ENCODE measurements around the gene TOB1.
"Not testable (repeated sequence)": the region's sequence is repeated elsewhere in the genome, so short reads cannot be mapped to it uniquely, and the experiment has no call there.

TOB1 gene

DNA sequence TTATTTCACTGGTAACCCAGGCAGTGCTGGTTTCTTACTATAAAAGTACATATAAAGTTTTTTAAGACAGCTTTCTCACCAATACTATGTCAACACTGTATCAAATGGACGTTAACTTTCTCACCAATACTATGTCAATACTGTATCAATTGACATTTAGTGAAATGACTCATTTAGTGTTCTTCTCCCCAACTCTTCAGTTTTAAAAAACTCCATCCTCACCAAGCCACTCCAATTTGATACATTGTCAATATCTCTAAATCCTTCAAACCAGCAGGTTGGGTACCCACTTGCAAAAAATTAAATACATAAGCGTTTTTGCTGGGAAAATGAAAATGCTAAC lies 4.8 kb downstream of the TOB1 start:
- DNase-seq, result no peak
- no peak overlapping the region for H3K4me3 ChIP-seq (ENCODE audit: low read depth, low read length)
- H3K27ac ChIP-seq, result no peak overlapping the region
- no peaks in the 10 kb centered on the region for H3K27me3 ChIP-seq (ENCODE audit: insufficient read depth, low read depth, severe bottlenecking)
- peaks cover 43% of the 10 kb centered on the region for H3K36me3 ChIP-seq
- TF ChIP-seq, protein P1, sequence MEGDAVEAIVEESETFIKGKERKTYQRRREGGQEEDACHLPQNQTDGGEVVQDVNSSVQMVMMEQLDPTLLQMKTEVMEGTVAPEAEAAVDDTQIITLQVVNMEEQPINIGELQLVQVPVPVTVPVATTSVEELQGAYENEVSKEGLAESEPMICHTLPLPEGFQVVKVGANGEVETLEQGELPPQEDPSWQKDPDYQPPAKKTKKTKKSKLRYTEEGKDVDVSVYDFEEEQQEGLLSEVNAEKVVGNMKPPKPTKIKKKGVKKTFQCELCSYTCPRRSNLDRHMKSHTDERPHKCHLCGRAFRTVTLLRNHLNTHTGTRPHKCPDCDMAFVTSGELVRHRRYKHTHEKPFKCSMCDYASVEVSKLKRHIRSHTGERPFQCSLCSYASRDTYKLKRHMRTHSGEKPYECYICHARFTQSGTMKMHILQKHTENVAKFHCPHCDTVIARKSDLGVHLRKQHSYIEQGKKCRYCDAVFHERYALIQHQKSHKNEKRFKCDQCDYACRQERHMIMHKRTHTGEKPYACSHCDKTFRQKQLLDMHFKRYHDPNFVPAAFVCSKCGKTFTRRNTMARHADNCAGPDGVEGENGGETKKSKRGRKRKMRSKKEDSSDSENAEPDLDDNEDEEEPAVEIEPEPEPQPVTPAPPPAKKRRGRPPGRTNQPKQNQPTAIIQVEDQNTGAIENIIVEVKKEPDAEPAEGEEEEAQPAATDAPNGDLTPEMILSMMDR (IDR thresholded peaks at IDR 0.05; ENCODE audit: low read depth, low read length), result no peak
- no peaks in the 10 kb centered on the region for H3K9me3 ChIP-seq (ENCODE audit: severe bottlenecking)

DNA sequence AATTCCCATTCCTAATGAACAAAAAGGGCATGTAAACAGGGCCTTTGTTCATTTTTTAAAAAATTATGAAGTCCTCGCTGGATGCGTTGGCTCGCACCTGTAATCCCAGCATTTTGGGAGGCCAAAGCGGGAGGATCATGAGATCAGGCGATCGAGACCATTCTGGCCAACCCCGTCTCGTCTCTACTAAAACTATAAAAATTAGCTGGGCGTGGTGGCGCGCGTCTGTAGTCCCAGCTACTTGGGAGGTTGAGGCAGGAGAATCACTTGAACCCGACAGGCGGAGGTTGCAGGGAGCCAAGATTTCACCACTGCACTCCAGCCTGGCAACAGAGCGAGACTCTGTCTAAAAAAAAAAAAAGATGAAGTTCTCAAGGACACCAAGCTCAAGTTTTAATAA lies 6.4 kb downstream of the TOB1 start:
- not testable (repeated sequence) for H3K9me3 ChIP-seq (ENCODE audit: severe bottlenecking); H3K27ac ChIP-seq
- peaks cover 37% of the 10 kb centered on the region for H3K36me3 ChIP-seq

DNA sequence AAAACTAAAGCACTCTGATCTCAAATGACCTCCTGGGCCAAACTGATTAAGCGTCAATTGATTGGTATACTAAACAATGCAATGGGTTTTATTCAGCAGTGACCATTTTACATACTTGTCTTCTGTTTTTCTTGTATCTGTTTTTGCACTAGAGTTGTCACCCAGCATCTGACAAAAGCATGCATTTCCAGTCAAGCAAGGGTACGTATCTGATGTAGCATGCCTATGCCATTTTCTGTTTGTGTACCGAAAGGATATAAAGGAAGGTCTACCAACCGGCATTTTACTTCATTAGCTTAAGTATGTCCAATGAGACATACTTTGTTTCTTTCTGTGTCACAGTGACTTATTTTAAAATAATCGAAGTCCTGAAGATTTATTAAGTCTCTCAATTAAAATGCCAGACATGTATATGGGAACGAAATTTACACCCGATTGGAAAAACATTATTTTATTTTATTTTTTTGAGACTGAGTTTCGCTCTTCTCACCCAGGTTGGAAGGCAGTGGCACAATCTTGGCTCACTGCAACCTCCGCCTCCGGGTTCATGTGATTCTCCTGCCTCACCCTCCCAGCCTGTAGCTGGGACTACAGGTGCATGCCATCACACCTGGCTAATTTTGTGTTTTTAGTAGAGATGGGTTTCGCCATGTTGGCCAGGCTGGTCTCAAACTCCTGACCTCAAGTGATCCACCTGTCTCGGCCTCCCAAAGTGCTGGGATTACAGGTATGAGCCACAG lies 7.5 kb downstream of the TOB1 start:
- H3K36me3 ChIP-seq, result peaks cover 28% of the 10 kb centered on the region
- H3K27me3 ChIP-seq (ENCODE audit: insufficient read depth, low read depth, severe bottlenecking), result no peaks in the 10 kb centered on the region
- H3K9me3 ChIP-seq (ENCODE audit: severe bottlenecking), result no peaks in the 10 kb centered on the region
- DNase-seq, result no peak
- H3K27ac ChIP-seq, result no peak overlapping the region
- no peak overlapping the region for H3K4me3 ChIP-seq (ENCODE audit: low read depth, low read length)
- TF ChIP-seq, protein P1 (IDR thresholded peaks at IDR 0.05; ENCODE audit: low read depth, low read length), result no peak

More for the DNA sequence above, 6.4 kb downstream of the TOB1 start:
- not testable (repeated sequence) for H3K27me3 ChIP-seq (ENCODE audit: insufficient read depth, low read depth, severe bottlenecking); H3K4me3 ChIP-seq (ENCODE audit: low read depth, low read length); DNase-seq

DNA sequence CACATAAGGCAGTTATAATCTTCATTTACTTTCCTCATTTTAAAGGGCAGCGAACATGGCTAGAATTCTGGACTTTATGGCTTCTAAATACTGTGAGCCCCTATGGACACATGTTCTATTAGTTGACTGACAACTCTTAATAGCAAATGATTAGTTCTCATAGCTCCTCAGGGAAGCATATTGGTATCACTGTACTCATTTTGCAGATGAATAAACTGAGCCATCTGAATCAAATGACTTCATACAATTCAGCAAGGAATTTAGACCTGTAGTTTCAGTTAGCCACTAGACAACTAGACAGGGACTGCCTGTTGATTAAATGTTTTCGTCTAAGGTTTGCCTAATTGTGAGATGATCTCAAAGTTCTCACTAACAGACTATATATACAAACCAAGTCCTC lies 9.7 kb downstream of the TOB1 start:
- TF ChIP-seq, protein P1 (IDR thresholded peaks at IDR 0.05; ENCODE audit: low read depth, low read length), result no peak
- Histone ChIP-seq H3K4me3 (ENCODE audit: low read depth, low read length) (no peak overlapping the region), H3K36me3 (peaks cover 6% of the 10 kb centered on the region)

DNA sequence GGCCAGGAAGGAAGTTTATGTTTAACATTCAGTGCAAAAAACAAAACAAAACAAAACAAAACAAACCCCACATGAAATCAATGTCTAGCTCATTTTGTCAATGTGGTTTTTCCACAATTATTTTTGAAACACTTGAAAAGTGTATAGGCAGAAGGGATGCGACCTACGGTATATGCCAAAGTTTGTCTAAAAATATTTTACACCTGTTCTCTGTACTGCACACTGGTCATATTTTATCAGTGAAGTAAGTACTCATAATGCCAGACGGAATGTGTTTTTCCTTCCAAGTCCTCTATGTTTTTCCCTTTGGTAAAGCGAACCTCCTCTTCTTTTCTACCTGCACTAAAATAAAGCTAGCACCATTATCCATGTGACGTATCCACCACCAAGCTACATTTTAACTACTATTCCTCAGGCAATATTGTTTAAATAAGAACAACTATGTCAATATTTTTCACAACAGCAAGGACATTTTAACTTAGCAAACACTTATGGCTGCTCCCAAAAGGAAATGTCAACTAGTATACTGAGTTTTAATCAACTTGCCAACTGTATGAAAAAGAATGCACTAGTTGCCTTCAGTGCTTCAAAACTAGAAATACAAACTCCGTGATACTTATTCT lies 10.3 kb downstream of the TOB1 start:
- no peak for DNase-seq
- TF ChIP-seq, protein P1 (IDR thresholded peaks at IDR 0.05; ENCODE audit: low read depth, low read length), result no peak
- no peaks in the 10 kb centered on the region; the same call in 1 of the 2 replicates for H3K36me3 ChIP-seq
- H3K27me3 ChIP-seq (ENCODE audit: insufficient read depth, low read depth, severe bottlenecking), result no peaks in the 10 kb centered on the region
- no peaks in the 10 kb centered on the region for H3K9me3 ChIP-seq (ENCODE audit: severe bottlenecking)
- no peak overlapping the region for H3K4me3 ChIP-seq (ENCODE audit: low read depth, low read length)
- H3K27ac ChIP-seq, result no peak overlapping the region

More for the DNA sequence above, 9.7 kb downstream of the TOB1 start:
- Histone ChIP-seq H3K27me3 (ENCODE audit: insufficient read depth, low read depth, severe bottlenecking) (no peaks in the 10 kb centered on the region), H3K9me3 (ENCODE audit: severe bottlenecking) (no peaks in the 10 kb centered on the region), H3K27ac (no peak overlapping the region)
- no peak for DNase-seq

DNA sequence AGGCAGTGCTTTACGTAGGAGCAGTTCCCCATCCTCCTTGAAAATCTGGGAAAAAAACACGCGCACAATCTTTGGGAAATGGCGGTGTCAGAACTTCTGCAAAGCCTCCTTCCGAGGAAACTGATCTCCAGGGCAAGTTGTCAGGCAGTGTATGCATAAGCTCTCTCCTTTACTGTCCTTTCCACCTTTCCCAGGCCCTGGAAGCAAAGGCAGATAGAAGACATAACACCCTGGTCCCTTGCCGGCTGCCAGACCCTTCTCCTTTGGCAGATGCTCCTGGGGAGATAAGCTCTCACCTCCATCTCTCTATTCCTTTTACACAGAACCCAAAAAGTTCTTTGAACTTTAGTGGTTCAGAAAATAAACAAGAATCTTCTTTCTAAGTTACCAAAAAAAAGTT lies 12.4 kb downstream of the TOB1 start:
- DNase-seq, result no peak
- no peaks in the 10 kb centered on the region for H3K36me3 ChIP-seq
- H3K27ac ChIP-seq, result no peak overlapping the region
- TF ChIP-seq, protein P1 (IDR thresholded peaks at IDR 0.05; ENCODE audit: low read depth, low read length), result no peak
- H3K4me3 ChIP-seq (ENCODE audit: low read depth, low read length), result no peak overlapping the region
- H3K27me3 ChIP-seq (ENCODE audit: insufficient read depth, low read depth, severe bottlenecking), result no peaks in the 10 kb centered on the region
- no peaks in the 10 kb centered on the region for H3K9me3 ChIP-seq (ENCODE audit: severe bottlenecking)
